OCI-LY1 (cell line): ENCODE data around the gene PCNX1.

Experiments
- H2AFZ ChIP-seq: fragments of 200-600 bp; sonication (generic), shearing (Covaris generic); 2 replicates; pipeline ENCODE4 v1.6.0; 2014; ENCODE audit warnings: antibody characterized with exemption, mild to moderate bottlenecking, low read length
- H3F3A ChIP-seq: fragments of 200-600 bp; sonication (generic), shearing (Covaris generic); 2 replicates; pipeline ENCODE4 v1.6.0; 2014; ENCODE audit warnings: mild to moderate bottlenecking, antibody characterized with exemption, low read length, moderate library complexity; ENCODE audit not compliant: insufficient read depth
- H3K27ac ChIP-seq: fragments of 200-600 bp; sonication (generic); 2 replicates; pipeline ENCODE4 v1.5.1; 2014; ENCODE audit warnings: low read length, mixed run types, mild to moderate bottlenecking, low read depth; ENCODE audit not compliant: poor library complexity, severe bottlenecking
- H3K27me3 ChIP-seq: fragments of 200-600 bp; sonication (generic); 2 replicates; pipeline ENCODE4 v1.6.0; 2014; ENCODE audit warnings: antibody characterized with exemption, mild to moderate bottlenecking, low read length, moderate library complexity; ENCODE audit not compliant: insufficient read depth
- H3K36me3 ChIP-seq: fragments of 200-600 bp; sonication (generic); 2 replicates; pipeline ENCODE4 v1.6.1; 2014; ENCODE audit warnings: mild to moderate bottlenecking, antibody characterized with exemption, low read length, moderate library complexity, mixed read lengths; ENCODE audit not compliant: insufficient read depth
- H3K4me1 ChIP-seq: fragments of 200-600 bp; sonication (generic); 2 replicates; pipeline ENCODE4 v1.5.1; 2014; ENCODE audit warnings: mild to moderate bottlenecking, low read length, moderate library complexity; ENCODE audit not compliant: insufficient read depth, severe bottlenecking
- H3K4me2 ChIP-seq: fragments of 200-600 bp; sonication (generic), shearing (Covaris generic); 2 replicates; pipeline ENCODE4 v1.6.1; 2014; ENCODE audit warnings: low read length
- H3K4me3 ChIP-seq: fragments of 200-600 bp; sonication (generic); 2 replicates; pipeline ENCODE4 v1.5.1; 2014; ENCODE audit warnings: low read length, low read depth, mild to moderate bottlenecking, mixed read lengths; ENCODE audit not compliant: poor library complexity, severe bottlenecking
- H3K79me2 ChIP-seq: fragments of 200-600 bp; shearing (Covaris generic); 2 replicates; pipeline ENCODE4 v1.6.1; 2016; ENCODE audit warnings: mixed run types, low read length, mixed read lengths; ENCODE audit not compliant: insufficient read depth
- H3K9ac ChIP-seq: fragments of 200-600 bp; sonication (generic), shearing (Covaris generic); 2 replicates; pipeline ENCODE4 v1.6.1; 2014; ENCODE audit warnings: mild to moderate bottlenecking, low read length, mixed read lengths
- H3K9me2 ChIP-seq: fragments of 200-600 bp; sonication (generic), shearing (Covaris generic); 2 replicates; pipeline ENCODE4 v1.6.1; 2014; ENCODE audit warnings: low read depth, mild to moderate bottlenecking, low read length, mixed read lengths
- H3K9me3 ChIP-seq: fragments of 200-600 bp; shearing (Covaris generic); 2 replicates; pipeline ENCODE4 v1.6.1; 2014; ENCODE audit warnings: low read length, mixed read lengths
- H4K20me1 ChIP-seq: fragments of 200-600 bp; sonication (generic), shearing (Covaris generic); 2 replicates; pipeline ENCODE4 v1.6.0; 2016; ENCODE audit warnings: mild to moderate bottlenecking, low read length; ENCODE audit not compliant: insufficient read depth
- CTCF ChIP-seq: fragments of 200-600 bp; sonication (generic), shearing (Covaris generic); IDR thresholded peaks from 2 replicates; pipeline ENCODE4 v1.5.1; 2017; ENCODE audit warnings: mild to moderate bottlenecking, antibody characterized with exemption, low read length, moderate library complexity, mixed read lengths
- EZH2 ChIP-seq: fragments of 200-600 bp; sonication (generic), shearing (Covaris generic); IDR thresholded peaks from 2 replicates; pipeline ENCODE4 v1.8.0; 2017; ENCODE audit warnings: borderline replicate concordance, mixed run types, mild to moderate bottlenecking, antibody characterized with exemption, low read length, moderate library complexity, mixed read lengths

Gene PCNX1

GRCh38 chr14:71021347-71022011 is 114.2 kb downstream of the PCNX1 start:
- no peaks in the 10 kb centered on the region for H3K9me3 ChIP-seq
- H4K20me1 ChIP-seq = no peaks in the 10 kb centered on the region
- H3K9me2 ChIP-seq = no peaks in the 10 kb centered on the region; the same call in 1 of the 2 replicates
- no peak overlapping the region for H3K4me3 ChIP-seq
- TF ChIP-seq EZH2 (no peak), CTCF (no peak)
- no peak overlapping the region for H3K4me2 ChIP-seq
- no peak overlapping the region for H2AFZ ChIP-seq
- peaks cover 4% of the 10 kb centered on the region; the same call in 1 of the 2 replicates for H3K36me3 ChIP-seq
- no peaks in the 10 kb centered on the region for H3K27me3 ChIP-seq
- H3K4me1 ChIP-seq = no peaks in the 10 kb centered on the region
- no peak overlapping the region for H3K27ac ChIP-seq
- no peaks in the 10 kb centered on the region for H3K79me2 ChIP-seq
- no peak overlapping the region for H3K9ac ChIP-seq
- H3F3A ChIP-seq = no peaks in the 10 kb centered on the region

GRCh38 chr14:71022012-71022869 is 115.0 kb downstream of the PCNX1 start:
- peaks cover 4% of the 10 kb centered on the region; the same call in 1 of the 2 replicates for H3K36me3 ChIP-seq
- TF ChIP-seq EZH2 (no peak), CTCF (no peak)
- no peak overlapping the region for H3K27ac ChIP-seq
- H4K20me1 ChIP-seq = no peaks in the 10 kb centered on the region
- H3K79me2 ChIP-seq = no peaks in the 10 kb centered on the region
- H3K9ac ChIP-seq = no peak overlapping the region
- H3F3A ChIP-seq = no peaks in the 10 kb centered on the region
- no peaks in the 10 kb centered on the region for H3K4me1 ChIP-seq
- H3K4me2 ChIP-seq = no peak overlapping the region
- H3K9me3 ChIP-seq = no peaks in the 10 kb centered on the region
- H3K4me3 ChIP-seq = no peak overlapping the region
- H2AFZ ChIP-seq = no peak overlapping the region
- H3K27me3 ChIP-seq = no peaks in the 10 kb centered on the region
- H3K9me2 ChIP-seq = no peaks in the 10 kb centered on the region; the same call in 1 of the 2 replicates

- Histone ChIP-seq H3K9me3 (no peaks in the 10 kb centered on the region), H3K4me2 (no peak overlapping the region)
- TF ChIP-seq EZH2 (no peak), CTCF (no peak)
Measured at GRCh38 chr14:71022939-71023338, 115.7 kb downstream of the PCNX1 start.

More at GRCh38 chr14:71022939-71023338, 115.7 kb downstream of the PCNX1 start:
- Histone ChIP-seq H3K9ac (no peak overlapping the region), H3F3A (no peaks in the 10 kb centered on the region), H3K9me2 (no peaks in the 10 kb centered on the region; the same call in 1 of the 2 replicates), H3K4me1 (no peaks in the 10 kb centered on the region), H3K79me2 (no peaks in the 10 kb centered on the region), H3K4me3 (no peak overlapping the region), H3K36me3 (peaks cover 4% of the 10 kb centered on the region; the same call in 1 of the 2 replicates), H4K20me1 (no peaks in the 10 kb centered on the region), H2AFZ (no peak overlapping the region), H3K27me3 (no peaks in the 10 kb centered on the region), H3K27ac (no peak overlapping the region)
